GM12874 (cell line): ENCODE measurements around the gene ENOX1.

Experiments
- CTCF ChIP-seq: IDR thresholded peaks from 2 replicates; pipeline ENCODE4 v1.5.1; 2011; ENCODE audit warnings: low read depth, mild to moderate bottlenecking, control low read depth, low read length, moderate library complexity; ENCODE audit not compliant: insufficient read depth

The ENOX1 gene

GRCh38 chr13:43272851-43273250 is 513.9 kb downstream of the ENOX1 start:
- TF ChIP-seq CTCF = no peak

DNA sequence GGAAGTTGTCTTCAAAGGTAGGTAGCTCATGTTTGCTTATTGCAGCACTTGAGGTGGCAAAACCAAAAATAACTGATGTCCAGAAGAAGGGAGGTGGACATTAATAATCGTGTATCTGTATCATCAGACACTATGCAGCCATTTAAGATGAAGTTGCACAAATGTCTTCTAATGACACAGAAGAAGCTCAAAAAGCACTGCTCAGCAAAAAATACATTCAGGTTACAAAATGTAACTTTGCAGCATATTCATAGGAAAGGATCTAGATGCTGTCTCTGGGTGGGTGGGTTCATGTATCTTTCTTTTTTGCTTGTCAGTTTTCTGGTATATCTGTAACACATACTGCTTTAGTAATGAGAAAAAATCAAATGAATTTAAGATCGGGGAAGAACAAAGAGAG is 515.6 kb downstream of the ENOX1 start:
- no peak for TF ChIP-seq CTCF

GRCh38 chr13:43270130-43270830 is 516.5 kb downstream of the ENOX1 start:
- no peak for TF ChIP-seq CTCF

- no peak for TF ChIP-seq CTCF
Measured at GRCh38 chr13:43269037-43269481, 517.7 kb downstream of the ENOX1 start.

DNA sequence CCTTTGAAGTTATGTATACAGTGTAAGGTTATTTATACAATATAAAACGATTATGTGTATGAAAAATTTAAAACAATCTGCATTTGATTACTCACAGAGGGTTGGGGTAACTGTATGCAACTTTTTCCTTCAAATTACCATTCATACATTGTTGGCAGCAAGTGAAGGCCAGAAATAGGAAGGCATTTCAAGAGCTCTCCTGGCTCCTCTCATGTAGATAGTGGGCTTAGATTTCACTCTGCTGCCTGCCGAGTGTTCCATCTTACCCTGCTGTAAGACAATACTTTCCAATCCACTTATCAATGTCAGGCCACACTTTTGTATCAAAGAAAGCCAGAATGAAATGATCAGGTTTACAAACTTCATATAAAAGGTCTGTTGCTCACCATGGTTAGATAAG is 518.1 kb downstream of the ENOX1 start:
- no peak for TF ChIP-seq CTCF

DNA sequence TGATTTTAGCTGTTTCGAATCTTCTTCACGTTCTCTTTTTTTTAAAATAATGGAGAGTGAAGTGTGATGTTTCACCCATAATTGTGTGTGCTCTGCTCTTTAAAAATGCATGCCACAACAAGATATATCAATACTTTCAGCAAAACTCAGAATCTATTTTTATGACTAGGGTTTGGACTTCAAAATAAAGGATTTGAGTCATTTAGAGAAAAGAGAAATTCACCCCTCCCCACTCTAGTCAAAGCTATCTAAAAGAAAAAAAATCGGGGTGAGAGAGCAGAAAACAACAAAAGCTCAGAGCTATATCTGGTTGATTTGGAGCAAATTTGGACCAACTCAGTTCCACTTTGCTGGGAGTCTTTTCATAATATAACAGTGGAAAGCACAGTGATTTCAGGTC is 518.9 kb downstream of the ENOX1 start:
- no peak for TF ChIP-seq CTCF

- TF ChIP-seq CTCF = no peak
Measured at GRCh38 chr13:43266936-43267615, 519.7 kb downstream of the ENOX1 start.
